T47D (cell line): ENCODE measurements around the gene IL2RA.

Source experiments
- DNase-seq, 2 experiments: peaks; one replicate each; pipeline versions ENCODE4 v3.0.0 to v3.0.0-alpha.2; 2011 to 2012; ENCODE audit warnings: low read depth in 1 of 2, low spot score in 1 of 2
- JUND ChIP-seq: IDR thresholded peaks from 2 replicates; pipeline ENCODE4 v1.6.1; 2012; ENCODE audit warnings: low read depth
- in situ Hi-C: cut with HindIII; loops from 2 replicates; pipeline ENCODE4 v1.10.0; 2016; ENCODE audit warnings: low sequenced_read_pairs, low pct_unique_long_range_greater_than_20kb

Gene IL2RA

DNA sequence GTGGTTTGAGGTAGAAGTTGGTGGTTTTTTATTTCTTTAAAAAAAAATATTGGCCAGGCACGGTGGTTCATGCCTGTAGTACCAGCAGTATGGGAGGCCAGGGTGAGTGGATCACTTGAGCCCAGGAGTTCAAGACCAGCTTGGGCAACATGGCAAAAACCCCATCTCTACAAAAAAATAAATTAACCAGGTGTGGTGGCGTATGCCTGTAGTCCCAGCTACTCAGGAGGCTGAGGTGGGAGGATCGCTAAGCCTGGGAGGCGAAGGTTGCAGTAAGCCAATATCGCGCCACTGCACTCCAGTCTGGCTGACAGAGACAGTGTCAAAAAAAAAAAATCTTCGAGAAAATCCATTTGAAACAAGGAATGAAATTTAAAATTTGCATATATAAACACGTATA lies 1.1 kb downstream of the IL2RA start:
- no peak for DNase-seq
- no peak for TF ChIP-seq JUND
- in situ Hi-C loops = no loop called here

- DNase-seq = no peak
- in situ Hi-C loops = no loop called here
- no peak for TF ChIP-seq JUND
Observed at GRCh38 chr10:6059506-6059905, 2.7 kb downstream of the IL2RA start.

GRCh38 chr10:6058682-6059475 lies 3.3 kb downstream of the IL2RA start:
- TF ChIP-seq JUND = no peak

GRCh38 chr10:6056411-6057135 lies 5.6 kb downstream of the IL2RA start:
- no peak for DNase-seq
- in situ Hi-C loops = no loop called here

More at GRCh38 chr10:6058682-6059475, 3.3 kb downstream of the IL2RA start:
- no peak for DNase-seq
- in situ Hi-C loops = no loop called here

DNA sequence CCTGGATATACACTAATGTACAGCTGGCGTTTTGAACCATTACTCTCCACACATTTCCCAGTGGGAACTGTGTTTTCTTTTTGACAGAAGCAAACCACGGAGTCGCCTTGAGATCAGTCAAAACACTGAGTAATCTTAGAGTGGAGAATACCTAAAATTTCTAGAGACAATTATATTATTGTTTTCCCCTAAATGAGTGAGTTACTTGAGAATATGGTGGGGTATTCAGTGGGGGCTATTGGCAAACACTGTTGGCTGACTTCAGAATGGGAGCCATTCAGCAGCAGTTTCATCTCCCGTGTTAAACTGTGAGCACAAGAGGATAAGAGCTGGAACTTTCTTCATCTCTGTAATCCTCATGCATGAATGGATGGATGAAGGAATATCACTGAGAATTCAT lies 6.2 kb downstream of the IL2RA start:
- in situ Hi-C loops = no loop called here
- DNase-seq = no peak
- TF ChIP-seq JUND = no peak

More at GRCh38 chr10:6056411-6057135, 5.6 kb downstream of the IL2RA start:
- no peak for TF ChIP-seq JUND

GRCh38 chr10:6054884-6055283 lies 7.3 kb downstream of the IL2RA start:
- no peak for TF ChIP-seq JUND
- no peak for DNase-seq
- in situ Hi-C loops = no loop called here

DNA sequence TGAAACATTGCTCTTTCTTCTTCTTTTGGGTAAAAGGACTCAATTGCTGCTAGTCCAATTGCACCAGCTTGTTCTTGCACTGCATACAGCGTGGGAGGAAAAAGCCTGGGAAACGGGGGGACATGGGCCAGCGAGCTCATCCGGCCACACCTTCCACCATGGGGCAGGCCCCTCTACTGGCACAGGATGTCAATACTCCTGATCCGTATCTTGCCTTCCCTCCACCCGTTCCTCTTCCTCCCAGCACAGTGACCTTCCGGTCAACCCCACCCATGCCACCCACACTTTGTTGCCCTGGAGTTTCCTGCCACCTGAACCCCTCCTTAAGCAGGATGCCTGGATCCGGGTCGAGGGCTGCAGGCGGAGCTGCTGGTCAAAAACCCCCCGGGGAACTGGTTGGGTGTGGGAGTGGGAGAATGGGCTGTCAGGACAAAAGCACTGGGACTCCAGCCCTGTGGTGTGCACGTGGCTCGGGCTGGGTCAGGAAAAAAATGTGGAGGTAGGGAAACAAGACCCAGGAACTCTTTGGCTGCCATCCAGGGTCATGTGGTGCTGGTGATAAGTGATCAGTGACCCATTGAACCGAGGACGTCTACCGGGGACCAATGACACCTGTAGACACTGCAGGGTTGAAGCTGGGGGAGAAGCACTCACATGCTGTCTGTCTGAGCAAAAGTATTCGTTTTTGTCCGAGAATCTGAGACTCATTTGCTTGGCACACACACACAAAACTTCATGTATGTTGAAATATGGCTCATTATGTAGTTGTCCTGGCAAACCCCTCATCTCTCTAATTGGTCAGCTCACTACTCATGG lies 8.1 kb downstream of the IL2RA start:
- no peak for TF ChIP-seq JUND
- in situ Hi-C loops = no loop called here
- DNase-seq = no peak

GRCh38 chr10:6053303-6053702 lies 8.9 kb downstream of the IL2RA start:
- in situ Hi-C loops = no loop called here

DNA sequence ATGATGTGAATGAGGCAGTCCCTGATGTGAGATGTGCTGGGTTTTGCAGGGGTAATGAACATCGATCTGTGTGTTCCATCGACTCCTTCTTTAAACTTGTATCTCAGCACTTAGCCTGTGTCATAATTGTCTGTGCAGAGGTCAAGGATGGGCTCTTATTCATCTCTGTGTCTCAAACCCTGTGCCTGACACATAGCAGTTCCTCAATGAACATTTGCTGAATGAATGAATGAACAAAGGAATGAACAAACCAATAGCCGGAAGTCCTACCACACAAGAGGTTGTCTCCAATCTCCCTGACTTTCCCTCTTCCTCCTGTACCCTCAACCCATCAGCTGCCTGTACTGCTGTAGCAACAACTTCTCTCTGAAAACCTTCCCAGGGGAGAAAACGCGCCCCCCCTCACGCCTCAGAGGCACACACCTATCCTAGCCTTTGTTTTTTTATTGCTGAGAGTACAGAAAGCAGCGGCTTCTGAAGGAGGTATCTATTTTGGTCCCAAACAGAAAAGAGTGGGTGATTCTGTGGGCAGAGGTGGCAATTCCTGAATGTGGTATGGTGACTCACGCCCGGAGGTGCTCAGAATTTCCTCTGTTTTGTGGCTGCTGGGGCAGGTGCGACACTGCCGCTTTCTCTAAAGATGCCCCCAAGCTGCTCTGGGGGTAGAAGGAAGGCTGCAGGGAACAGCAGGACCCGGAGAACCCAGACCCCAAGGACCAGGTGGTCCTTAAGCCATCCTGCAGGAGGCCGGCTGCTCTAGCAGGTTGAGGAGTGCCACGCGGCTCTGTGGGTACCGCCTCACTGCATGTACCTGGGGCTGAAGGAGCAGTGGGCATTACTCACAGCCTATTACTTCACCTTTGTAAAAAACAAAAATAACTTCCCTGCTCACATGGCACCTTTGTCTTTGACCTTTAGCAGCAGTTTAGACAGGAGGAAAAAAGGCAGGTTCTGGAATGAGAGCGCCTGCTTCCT lies 9.6 kb downstream of the IL2RA start:
- no peak for DNase-seq
- in situ Hi-C loops = no loop called here

More at GRCh38 chr10:6053303-6053702, 8.9 kb downstream of the IL2RA start:
- no peak for TF ChIP-seq JUND
- no peak for DNase-seq

GRCh38 chr10:6050801-6051445 lies 11.2 kb downstream of the IL2RA start:
- TF ChIP-seq JUND = no peak
- in situ Hi-C loops = no loop called here
- peak; percentile 64 to 77 for DNase-seq

More for the DNA sequence above, 9.6 kb downstream of the IL2RA start:
- TF ChIP-seq JUND = no peak

GRCh38 chr10:6049031-6049400 lies 13.2 kb downstream of the IL2RA start:
- DNase-seq = no peak
- no peak for TF ChIP-seq JUND
- in situ Hi-C loops = no loop called here
